ENCODE data around the gene NOS1AP. TPM values are rescaled to one million over a fixed set of nuclear protein-coding genes. Genes with fewer than 3 reads are reported as not detected.

NOS1AP gene
- total and polyA plus RNA-seq, 5 donors: 0.86 to 4.5 (median 4.1) TPM

- DNase-seq (no peak), ATAC-seq (no peak)
- H3K27me3 ChIP-seq (ENCODE audit: control insufficient read depth, insufficient read depth): no peaks in the 10 kb centered on the region
- no peaks in the 10 kb centered on the region for H3K4me1 ChIP-seq (ENCODE audit: control insufficient read depth, insufficient read depth, low read length)
- no peak overlapping the region for H3K27ac ChIP-seq (ENCODE audit: low read length)
- no peaks in the 10 kb centered on the region for H3K9me3 ChIP-seq (ENCODE audit: control insufficient read depth, low read length)
- no peak overlapping the region for H3K4me3 ChIP-seq (ENCODE audit: low read length)
- intact Hi-C loops (cut with DNase I): no loop called here
- 75% methylated on average over 4 of the region's 4 CpGs for WGBS
Measured at GRCh38 chr1:162185314-162186025, 116.0 kb downstream of the NOS1AP start.

GRCh38 chr1:162186026-162186374 is 116.5 kb downstream of the NOS1AP start:
- ATAC-seq (no peak), DNase-seq (no peak)
- intact Hi-C loops (cut with DNase I): no loop called here
- Histone ChIP-seq H3K27me3 (ENCODE audit: control insufficient read depth, insufficient read depth) (no peaks in the 10 kb centered on the region), H3K27ac (ENCODE audit: low read length) (no peak overlapping the region), H3K4me1 (ENCODE audit: control insufficient read depth, insufficient read depth, low read length) (peaks cover 3% of the 10 kb centered on the region), H3K4me3 (ENCODE audit: low read length) (no peak overlapping the region), H3K9me3 (ENCODE audit: control insufficient read depth, low read length) (no peaks in the 10 kb centered on the region)
- WGBS: 54% methylated on average over 1 of the region's 1 CpG

- intact Hi-C loops (cut with DNase I): no loop called here
- H3K4me1 ChIP-seq (ENCODE audit: control insufficient read depth, insufficient read depth, low read length): peaks cover 6% of the 10 kb centered on the region
- ATAC-seq (no peak), DNase-seq (no peak)
- H3K4me3 ChIP-seq (ENCODE audit: low read length): no peak overlapping the region
- WGBS: 46% methylated on average over 2 of the region's 2 CpGs
- no peaks in the 10 kb centered on the region for H3K27me3 ChIP-seq (ENCODE audit: control insufficient read depth, insufficient read depth)
- no peak overlapping the region for H3K27ac ChIP-seq (ENCODE audit: low read length)
- no peaks in the 10 kb centered on the region for H3K9me3 ChIP-seq (ENCODE audit: control insufficient read depth, low read length)
Measured at GRCh38 chr1:162186406-162186805, 116.9 kb downstream of the NOS1AP start.

GRCh38 chr1:162187687-162188276 is 118.3 kb downstream of the NOS1AP start:
- ATAC-seq (no peak), DNase-seq (peak in 1 of 3 donors; percentile 14)
- H3K27me3 ChIP-seq (ENCODE audit: control insufficient read depth, insufficient read depth): no peaks in the 10 kb centered on the region
- intact Hi-C loops (cut with DNase I): no loop called here
- H3K4me1 ChIP-seq (ENCODE audit: control insufficient read depth, insufficient read depth, low read length): peaks cover 11% of the 10 kb centered on the region
- H3K4me3 ChIP-seq (ENCODE audit: low read length): no peak overlapping the region
- H3K27ac ChIP-seq (ENCODE audit: low read length): no peak overlapping the region
- WGBS: 64% methylated on average over 1 of the region's 1 CpG
- H3K9me3 ChIP-seq (ENCODE audit: control insufficient read depth, low read length): no peaks in the 10 kb centered on the region

- intact Hi-C loops (cut with DNase I): no loop called here
- Histone ChIP-seq H3K9me3 (ENCODE audit: control insufficient read depth, low read length) (no peaks in the 10 kb centered on the region), H3K4me1 (ENCODE audit: control insufficient read depth, insufficient read depth, low read length) (peaks cover 13% of the 10 kb centered on the region), H3K27ac (ENCODE audit: low read length) (no peak overlapping the region), H3K27me3 (ENCODE audit: control insufficient read depth, insufficient read depth) (no peaks in the 10 kb centered on the region), H3K4me3 (ENCODE audit: low read length) (no peak overlapping the region)
- DNase-seq (no peak), ATAC-seq (no peak)
- 100% methylated on average over 1 of the region's 1 CpG for WGBS
Measured at GRCh38 chr1:162189345-162189744, 119.9 kb downstream of the NOS1AP start.

GRCh38 chr1:162191396-162192305 is 122.2 kb downstream of the NOS1AP start:
- H3K4me1 ChIP-seq (ENCODE audit: control insufficient read depth, insufficient read depth, low read length): peaks cover 15% of the 10 kb centered on the region
- no peak overlapping the region for H3K27ac ChIP-seq (ENCODE audit: low read length)
- intact Hi-C loops (cut with DNase I): no loop called here
- no peak overlapping the region for H3K4me3 ChIP-seq (ENCODE audit: low read length)
- ATAC-seq (peak in 1 of 2 donors; percentile 47), DNase-seq (no peak)
- no peaks in the 10 kb centered on the region for H3K27me3 ChIP-seq (ENCODE audit: control insufficient read depth, insufficient read depth)
- 56% methylated on average over 3 of the region's 3 CpGs for WGBS
- no peaks in the 10 kb centered on the region for H3K9me3 ChIP-seq (ENCODE audit: control insufficient read depth, low read length)

- DNase-seq (no peak), ATAC-seq (no peak)
- no peak overlapping the region for H3K27ac ChIP-seq (ENCODE audit: low read length)
- H3K27me3 ChIP-seq (ENCODE audit: control insufficient read depth, insufficient read depth): no peaks in the 10 kb centered on the region
- no peak overlapping the region for H3K4me3 ChIP-seq (ENCODE audit: low read length)
- peaks cover 15% of the 10 kb centered on the region for H3K4me1 ChIP-seq (ENCODE audit: control insufficient read depth, insufficient read depth, low read length)
- H3K9me3 ChIP-seq (ENCODE audit: control insufficient read depth, low read length): no peaks in the 10 kb centered on the region
- intact Hi-C loops (cut with DNase I): no loop called here
Measured at GRCh38 chr1:162192306-162192678, 122.8 kb downstream of the NOS1AP start.

GRCh38 chr1:162192763-162193162 is 123.3 kb downstream of the NOS1AP start:
- H3K27ac ChIP-seq (ENCODE audit: low read length): peak overlapping the region; percentile 25
- 63% methylated on average over 1 of the region's 1 CpG for WGBS
- DNase-seq (no peak), ATAC-seq (peak; percentile 51 to 61)
- H3K4me3 ChIP-seq (ENCODE audit: low read length): no peak overlapping the region
- no peaks in the 10 kb centered on the region for H3K27me3 ChIP-seq (ENCODE audit: control insufficient read depth, insufficient read depth)
- intact Hi-C loops (cut with DNase I): no loop called here
- H3K4me1 ChIP-seq (ENCODE audit: control insufficient read depth, insufficient read depth, low read length): peaks cover 15% of the 10 kb centered on the region
- no peaks in the 10 kb centered on the region for H3K9me3 ChIP-seq (ENCODE audit: control insufficient read depth, low read length)

GRCh38 chr1:162193221-162193620 is 123.7 kb downstream of the NOS1AP start:
- no peak for DNase-seq
- Histone ChIP-seq H3K4me1 (ENCODE audit: control insufficient read depth, insufficient read depth, low read length) (peaks cover 15% of the 10 kb centered on the region), H3K27me3 (ENCODE audit: control insufficient read depth, insufficient read depth) (no peaks in the 10 kb centered on the region), H3K4me3 (ENCODE audit: low read length) (no peak overlapping the region), H3K27ac (ENCODE audit: low read length) (peak overlapping the region; percentile 25), H3K9me3 (ENCODE audit: control insufficient read depth, low read length) (no peaks in the 10 kb centered on the region)
- 30% methylated on average over 2 of the region's 2 CpGs for WGBS
- intact Hi-C loops (cut with DNase I): no loop called here
- ATAC-seq: peak; percentile 37 to 66

- peak in 1 of 3 donors; percentile 15 for DNase-seq
- WGBS: 39% methylated on average over 3 of the region's 3 CpGs
- ATAC-seq: peak; percentile 73 to 79
- Histone ChIP-seq H3K4me1 (ENCODE audit: control insufficient read depth, insufficient read depth, low read length) (peaks cover 17% of the 10 kb centered on the region), H3K27ac (ENCODE audit: low read length) (no peak overlapping the region), H3K9me3 (ENCODE audit: control insufficient read depth, low read length) (no peaks in the 10 kb centered on the region), H3K4me3 (ENCODE audit: low read length) (no peak overlapping the region), H3K27me3 (ENCODE audit: control insufficient read depth, insufficient read depth) (no peaks in the 10 kb centered on the region)
- intact Hi-C loops (cut with DNase I): no loop called here
Measured at GRCh38 chr1:162193815-162194214, 124.3 kb downstream of the NOS1AP start.

GRCh38 chr1:162195567-162195966 is 126.1 kb downstream of the NOS1AP start:
- Histone ChIP-seq H3K4me3 (ENCODE audit: low read length) (no peak overlapping the region), H3K27me3 (ENCODE audit: control insufficient read depth, insufficient read depth) (no peaks in the 10 kb centered on the region), H3K9me3 (ENCODE audit: control insufficient read depth, low read length) (no peaks in the 10 kb centered on the region), H3K4me1 (ENCODE audit: control insufficient read depth, insufficient read depth, low read length) (peaks cover 19% of the 10 kb centered on the region), H3K27ac (ENCODE audit: low read length) (no peak overlapping the region)
- DNase-seq: no peak
- WGBS: 81% methylated on average over 4 of the region's 4 CpGs
- ATAC-seq: no peak
- intact Hi-C loops (cut with DNase I): no loop called here

Data from right cardiac atrium (tissue), 5 donors.